ENCODE data around the gene NAA38.

The NAA38 gene

DNA sequence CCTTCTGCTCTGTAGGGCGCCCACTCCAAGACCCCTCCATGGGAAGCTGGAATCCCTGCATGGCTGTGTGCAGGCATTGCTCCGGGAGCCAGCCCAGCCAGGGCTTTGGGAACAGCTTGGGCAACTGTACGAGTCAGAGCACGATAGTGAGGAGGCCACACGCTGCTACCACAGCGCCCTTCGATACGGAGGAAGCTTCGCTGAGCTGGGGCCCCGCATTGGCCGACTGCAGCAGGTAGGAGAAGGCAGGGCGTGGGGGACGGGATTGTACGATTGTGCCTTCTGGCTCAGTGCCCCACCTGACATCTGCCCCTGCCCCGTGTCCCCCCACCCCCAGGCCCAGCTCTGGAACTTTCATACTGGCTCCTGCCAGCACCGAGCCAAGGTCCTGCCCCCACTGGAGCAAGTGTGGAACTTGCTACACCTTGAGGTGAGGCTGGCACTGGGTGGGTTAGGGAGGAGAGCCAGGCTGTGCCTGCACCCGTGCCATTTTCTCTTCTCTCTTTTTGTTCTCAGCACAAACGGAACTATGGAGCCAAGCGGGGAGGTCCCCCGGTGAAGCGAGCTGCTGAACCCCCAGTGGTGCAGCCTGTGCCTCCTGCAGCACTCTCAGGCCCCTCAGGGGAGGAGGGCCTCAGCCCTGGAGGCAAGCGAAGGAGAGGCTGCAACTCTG lies 11.2 kb downstream of the NAA38 start:
- no peak for DNase-seq (ENCODE audit: extremely low read depth, low read depth)
- no peak for TF ChIP-seq CTCF (IDR thresholded peaks at IDR 0.05; ENCODE audit: low read depth, low read length)

- no peak for DNase-seq (ENCODE audit: extremely low read depth, low read depth)
- TF ChIP-seq CTCF (IDR thresholded peaks at IDR 0.05; ENCODE audit: low read depth, low read length) = no peak
Observed at GRCh38 chr17:7845359-7846062, 11.8 kb downstream of the NAA38 start.

DNA sequence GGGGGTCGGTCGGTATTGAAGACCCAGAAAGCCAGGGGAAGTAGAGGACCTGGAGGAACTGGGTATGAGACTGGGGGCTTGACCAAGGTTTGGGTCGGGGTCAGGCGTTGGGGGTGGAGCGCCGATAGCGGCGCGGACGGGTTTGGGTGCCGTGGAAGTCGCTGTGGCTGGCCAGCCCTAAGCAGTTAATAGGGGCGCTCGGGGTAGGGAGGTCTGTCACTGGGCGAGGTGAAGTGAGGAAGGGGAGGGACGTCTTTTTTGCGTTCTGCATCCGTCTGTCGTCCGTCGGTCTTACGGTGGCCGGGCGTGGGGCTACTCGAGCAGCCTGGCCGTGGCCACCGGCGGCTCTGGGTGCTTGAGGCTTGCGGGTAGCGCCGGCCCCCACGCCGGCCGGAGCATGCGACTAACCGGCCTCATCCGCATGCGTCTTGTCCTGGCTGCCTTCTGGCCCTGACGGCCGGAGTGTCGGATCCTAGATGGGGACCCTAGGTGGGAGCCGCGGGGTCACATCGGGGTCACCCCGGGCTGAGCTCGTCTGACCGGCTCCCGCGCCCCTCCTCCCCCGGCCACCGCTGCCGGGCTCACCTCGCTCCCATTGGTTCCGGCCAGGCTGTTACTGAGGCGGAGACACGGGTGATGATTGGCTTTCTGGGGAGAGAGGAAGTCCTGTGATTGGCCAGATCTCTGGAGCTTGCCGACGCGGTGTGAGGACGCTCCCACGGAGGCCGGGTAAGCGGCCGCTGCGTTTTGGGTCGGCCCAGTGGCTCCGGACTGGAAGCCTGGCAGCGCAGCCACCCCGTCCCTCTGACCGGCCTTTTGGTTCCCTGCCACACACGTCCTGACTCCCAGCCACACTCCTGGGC lies 12.8 kb downstream of the NAA38 start:
- no peak for TF ChIP-seq CTCF (IDR thresholded peaks at IDR 0.05; ENCODE audit: low read depth, low read length)
- peak; percentile 83 for DNase-seq (ENCODE audit: extremely low read depth, low read depth)

- no peak for DNase-seq (ENCODE audit: extremely low read depth, low read depth)
Observed at GRCh38 chr17:7843536-7844291, 13.6 kb downstream of the NAA38 start.

DNA sequence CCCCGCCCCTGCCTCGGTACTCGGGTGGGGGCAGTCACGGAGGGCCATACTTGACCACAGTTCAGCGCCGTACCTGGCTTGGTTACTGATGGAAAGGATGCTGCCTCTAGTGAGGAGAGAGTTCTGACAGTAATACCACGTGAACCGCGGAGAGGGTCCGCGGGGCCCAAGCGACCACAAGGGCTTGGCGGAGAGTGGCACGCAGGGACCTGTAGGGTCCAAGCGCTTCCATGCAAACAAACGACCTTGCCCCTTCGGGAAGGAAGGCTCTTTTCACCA lies 14.2 kb downstream of the NAA38 start:
- no peak for TF ChIP-seq CTCF (IDR thresholded peaks at IDR 0.05; ENCODE audit: low read depth, low read length)
- no peak for DNase-seq (ENCODE audit: extremely low read depth, low read depth)

More at GRCh38 chr17:7843536-7844291, 13.6 kb downstream of the NAA38 start:
- no peak for TF ChIP-seq CTCF (IDR thresholded peaks at IDR 0.05; ENCODE audit: low read depth, low read length)

- DNase-seq (ENCODE audit: extremely low read depth, low read depth) = no peak
Observed at GRCh38 chr17:7842380-7843256, 14.7 kb downstream of the NAA38 start.

More at GRCh38 chr17:7842380-7843256, 14.7 kb downstream of the NAA38 start:
- no peak for TF ChIP-seq CTCF (IDR thresholded peaks at IDR 0.05; ENCODE audit: low read depth, low read length)
